Endodermal cell (in vitro differentiated cells): ENCODE results near the gene LRRTM2. TPM values are rescaled to one million over a fixed set of nuclear protein-coding genes. Genes with fewer than 3 reads are reported as not detected.
"Not testable (repeated sequence)": the region's sequence is repeated elsewhere in the genome, so short reads cannot be mapped to it uniquely, and the experiment has no call there.

ENCODE experiments used
- DNase-seq: peaks from one replicate; pipeline ENCODE4 v3.0.0-alpha.2; 2017
- H3K27ac ChIP-seq: 2 replicates; pipeline ENCODE4 v1.5.1; 2013; ENCODE audit warnings: mild to moderate bottlenecking, low read depth, low read length, moderate library complexity
- H3K27me3 ChIP-seq: 2 replicates; pipeline ENCODE4 v1.6.1; 2013; ENCODE audit warnings: mild to moderate bottlenecking, low read length, moderate library complexity; ENCODE audit not compliant: insufficient read depth, control insufficient read depth, poor library complexity, severe bottlenecking
- H3K36me3 ChIP-seq: 2 replicates; pipeline ENCODE4 v1.7.0; 2013; ENCODE audit warnings: mild to moderate bottlenecking, low read length, moderate library complexity; ENCODE audit not compliant: control insufficient read depth, insufficient read depth
- H3K4me1 ChIP-seq: one replicate; pipeline ENCODE4 v1.7.0; 2013; ENCODE audit warnings: low read length; ENCODE audit not compliant: control insufficient read depth, insufficient read depth
- H3K4me3 ChIP-seq: 2 replicates; pipeline ENCODE4 v1.5.1; 2013; ENCODE audit warnings: mild to moderate bottlenecking, low read length, moderate library complexity
- H3K9ac ChIP-seq: 2 replicates; pipeline ENCODE4 v1.6.1; 2013; ENCODE audit warnings: mild to moderate bottlenecking, low read length, moderate library complexity; ENCODE audit not compliant: poor library complexity, severe bottlenecking; ENCODE audit errors: extremely low read depth
- H3K9me3 ChIP-seq: 2 replicates; pipeline ENCODE4 v1.6.1; 2013; ENCODE audit warnings: mild to moderate bottlenecking, low read length, moderate library complexity; ENCODE audit not compliant: control insufficient read depth
- H3K27ac Mint-ChIP-seq: 2 replicates; pipeline ENCODE4 v1.8.0; 2020; ENCODE audit warnings: mixed read lengths
- H3K27me3 Mint-ChIP-seq: 2 replicates; pipeline ENCODE4 v1.8.0; 2021; ENCODE audit warnings: mild to moderate bottlenecking, mixed read lengths; ENCODE audit not compliant: insufficient read depth
- H3K36me3 Mint-ChIP-seq: 2 replicates; pipeline ENCODE4 v1.8.0; 2020; ENCODE audit warnings: low read depth, mixed read lengths
- H3K4me1 Mint-ChIP-seq: 2 replicates; pipeline ENCODE4 v1.8.0; 2020; ENCODE audit warnings: mixed read lengths
- H3K4me3 Mint-ChIP-seq: 2 replicates; pipeline ENCODE4 v1.8.0; 2020; ENCODE audit warnings: mild to moderate bottlenecking, moderate library complexity, mixed read lengths
- H3K9me3 Mint-ChIP-seq: 2 replicates; pipeline ENCODE4 v1.8.0; 2020; ENCODE audit warnings: mild to moderate bottlenecking, mixed read lengths
- CTCF ChIP-seq: fragments of 200-600 bp; sonication (generic); conservative IDR thresholded peaks from 2 replicates; pipeline ENCODE4 v1.5.0; 2021; ENCODE audit warnings: antibody characterized with exemption, mild to moderate bottlenecking
- WGBS, 2 experiments: methylation state at CpG; one replicate each; pipeline versions ENCODE4 v1.1.5 to v1.1.7; 2013; ENCODE audit warnings: missing lambda C conversion rate in 2 of 2, mixed read lengths in 1 of 2; ENCODE audit not compliant: insufficient coverage in 1 of 2, insufficient read length in 1 of 2; 5-methylcytosine and 5-hydroxymethylcytosine counted together
- total RNA-seq, 2 donors: library from RNA; stranded (reverse); fragmentation: NEBNext Ultra II Directional in 1 of 2; extraction: Animal tissue kit (Norgen Biotek cat#: 25700) in 1 of 2; gene quantifications; 2 replicates in 1 of 2; 3 replicates in 1 of 2; pipeline ENCODE4 v1.2.1, GENCODE V29; 2021

LRRTM2 gene
- total RNA-seq, 2 donors from 2014 or later, result not detected

GRCh38 chr5:138840103-138840502 is 35.0 kb downstream of the LRRTM2 start:
- H3K9me3 Mint-ChIP-seq, result no peaks in the 10 kb centered on the region
- H3K27ac ChIP-seq, result no peak overlapping the region
- peaks cover 28% of the 10 kb centered on the region for H3K4me1 Mint-ChIP-seq

GRCh38 chr5:138837160-138837559 is 38.0 kb downstream of the LRRTM2 start:
- Mint-ChIP-seq H3K4me1 (peaks cover 36% of the 10 kb centered on the region), H3K27ac (no peak overlapping the region), H3K36me3 (peaks cover 7% of the 10 kb centered on the region), H3K9me3 (no peaks in the 10 kb centered on the region), H3K27me3 (no peaks in the 10 kb centered on the region), H3K4me3 (no peak overlapping the region)
- Histone ChIP-seq H3K27me3 (no peaks in the 10 kb centered on the region), H3K9me3 (peaks cover 6% of the 10 kb centered on the region), H3K27ac (no peak overlapping the region), H3K9ac (no peak overlapping the region), H3K4me3 (no peak overlapping the region), H3K4me1 (no peaks in the 10 kb centered on the region), H3K36me3 (peaks cover 47% of the 10 kb centered on the region)
- DNase-seq, result no peak
- WGBS, 2 experiments, result 99% methylated on average over 3 of the region's 4 CpGs; no CpG with 5 or more reads in 1 of the 2 experiments
- no peak for TF ChIP-seq CTCF

More at GRCh38 chr5:138840103-138840502, 35.0 kb downstream of the LRRTM2 start:
- Histone ChIP-seq H3K9ac (no peak overlapping the region), H3K9me3 (no peaks in the 10 kb centered on the region), H3K27me3 (no peaks in the 10 kb centered on the region), H3K4me3 (no peak overlapping the region), H3K36me3 (peaks cover 28% of the 10 kb centered on the region), H3K4me1 (no peaks in the 10 kb centered on the region)
- DNase-seq, result no peak
- Mint-ChIP-seq H3K27me3 (no peaks in the 10 kb centered on the region), H3K36me3 (peaks cover 3% of the 10 kb centered on the region), H3K27ac (no peak overlapping the region), H3K4me3 (no peak overlapping the region)
- WGBS, 2 experiments, result 88 to 100% methylated on average over 3 of the region's 3 CpGs
- TF ChIP-seq CTCF, result no peak

GRCh38 chr5:138834853-138835252 is 40.3 kb downstream of the LRRTM2 start:
- H3K27ac Mint-ChIP-seq, H3K9me3 Mint-ChIP-seq, H3K27me3 Mint-ChIP-seq, H3K4me3 Mint-ChIP-seq, H3K9me3 ChIP-seq, H3K4me3 ChIP-seq, H3K27me3 ChIP-seq, DNase-seq, H3K9ac ChIP-seq, H3K27ac ChIP-seq, H3K4me1 ChIP-seq: not testable (repeated sequence)
- Mint-ChIP-seq H3K36me3 (peaks cover 11% of the 10 kb centered on the region), H3K4me1 (peaks cover 43% of the 10 kb centered on the region)
- peaks cover 54% of the 10 kb centered on the region for H3K36me3 ChIP-seq
- 95 to 100% methylated on average over 1 to 6 of the region's 6 CpGs for WGBS, 2 experiments
